DMS 273 (cell line): Measurements from ENCODE around the gene RGR.
A peak's percentile ranks its signal among the peaks of the same experiment; 100 is the strongest.

ENCODE experiments used
- DNase-seq: peaks from one replicate; lab custom pipeline; 2025; ENCODE audit not compliant: unreplicated experiment; lab: John Stamatoyannopoulos, UW

Gene RGR, protein sequence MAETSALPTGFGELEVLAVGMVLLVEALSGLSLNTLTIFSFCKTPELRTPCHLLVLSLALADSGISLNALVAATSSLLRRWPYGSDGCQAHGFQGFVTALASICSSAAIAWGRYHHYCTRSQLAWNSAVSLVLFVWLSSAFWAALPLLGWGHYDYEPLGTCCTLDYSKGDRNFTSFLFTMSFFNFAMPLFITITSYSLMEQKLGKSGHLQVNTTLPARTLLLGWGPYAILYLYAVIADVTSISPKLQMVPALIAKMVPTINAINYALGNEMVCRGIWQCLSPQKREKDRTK

GRCh38 chr10:84244651-84245270, at the start of gene RGR:
RGR (plus strand) TSS chr10:84245053; CDS start chr10:84245091, 38 bp downstream.
- DNase-seq = peak; percentile 62

GRCh38 chr10:84196083-84196482, 48.8 kb upstream of the RGR start:
- DNase-seq = peak; percentile 52

DNA sequence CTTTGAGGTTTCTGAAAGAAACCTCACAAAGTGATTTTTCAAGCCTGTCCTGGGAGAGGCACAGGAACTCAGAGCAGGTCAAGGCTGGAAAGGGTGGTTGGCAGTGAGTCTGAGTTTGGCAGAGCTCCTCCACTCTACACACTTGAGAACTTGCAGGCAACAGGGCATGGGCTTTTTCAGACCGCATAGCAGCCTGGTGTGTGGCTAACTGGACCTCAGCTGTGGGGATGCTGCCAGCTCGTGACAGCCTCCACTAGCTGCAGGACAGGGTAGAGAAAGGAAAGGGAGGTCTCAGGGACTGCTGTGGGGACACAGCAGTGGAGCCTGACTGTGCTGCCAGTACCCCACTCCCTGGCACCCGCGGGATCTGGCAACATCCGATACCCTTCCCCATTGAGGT, 47.9 kb upstream of the RGR start:
- no peak for DNase-seq

DNA sequence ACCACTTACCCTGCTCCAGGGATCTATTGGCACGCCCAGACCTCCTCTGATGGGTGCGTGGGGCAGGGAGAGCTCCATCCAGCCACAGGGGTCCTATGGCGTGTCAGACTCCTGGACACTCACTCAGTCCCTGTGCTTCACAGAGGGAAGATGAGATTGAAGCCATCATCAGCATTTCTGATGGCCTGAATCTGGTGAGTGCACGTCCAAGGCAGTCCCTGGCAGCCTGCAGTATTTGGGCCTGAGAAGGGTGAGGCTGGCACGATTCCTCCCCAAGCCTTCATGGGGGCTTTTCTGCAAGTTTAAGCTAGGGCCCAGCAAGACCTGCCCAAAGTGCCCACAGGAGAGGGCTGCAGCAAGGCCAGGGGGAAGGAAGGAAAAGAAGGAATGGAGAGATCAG, 47.2 kb upstream of the RGR start:
- DNase-seq = no peak

DNA sequence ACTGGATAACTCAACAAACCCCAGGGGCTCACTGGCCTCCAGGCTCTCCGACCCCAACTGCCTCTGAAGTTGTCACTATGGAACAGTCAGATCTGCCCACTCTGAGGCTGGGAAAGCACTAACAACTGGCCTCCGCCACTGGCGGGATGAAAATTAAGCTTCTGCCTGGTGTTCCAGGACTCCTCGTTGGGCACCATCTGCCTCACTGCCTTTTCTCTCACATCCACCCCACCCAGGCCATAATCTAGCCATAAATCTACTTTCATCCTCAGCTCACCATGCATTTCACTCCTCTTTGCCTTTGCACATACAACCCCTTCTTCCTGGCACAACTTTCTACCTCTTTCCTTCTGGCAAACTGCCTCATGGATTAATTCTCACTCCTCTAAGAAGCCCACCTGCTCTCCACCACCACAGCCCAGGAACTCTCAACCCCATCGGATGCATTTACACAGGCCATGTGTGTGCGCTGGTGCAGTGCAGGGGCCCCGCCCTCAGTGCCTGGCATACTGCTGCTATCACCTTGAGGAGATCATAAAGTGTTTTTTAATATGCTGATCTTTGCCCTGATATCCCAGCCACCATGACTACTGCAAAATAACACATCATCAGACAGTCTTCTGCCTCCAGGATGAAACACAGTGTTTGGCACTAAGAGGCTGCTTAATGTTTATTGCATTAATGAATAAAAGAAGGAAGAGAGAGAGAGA, 46.5 kb upstream of the RGR start:
- DNase-seq = peak; percentile 65

- no peak for DNase-seq
Measured at GRCh38 chr10:84200537-84201243, 44.2 kb upstream of the RGR start.

- no peak for DNase-seq
Measured at GRCh38 chr10:84201244-84201606, 43.6 kb upstream of the RGR start.

- DNase-seq = no peak
Measured at GRCh38 chr10:84201682-84202081, 43.2 kb upstream of the RGR start.

DNA sequence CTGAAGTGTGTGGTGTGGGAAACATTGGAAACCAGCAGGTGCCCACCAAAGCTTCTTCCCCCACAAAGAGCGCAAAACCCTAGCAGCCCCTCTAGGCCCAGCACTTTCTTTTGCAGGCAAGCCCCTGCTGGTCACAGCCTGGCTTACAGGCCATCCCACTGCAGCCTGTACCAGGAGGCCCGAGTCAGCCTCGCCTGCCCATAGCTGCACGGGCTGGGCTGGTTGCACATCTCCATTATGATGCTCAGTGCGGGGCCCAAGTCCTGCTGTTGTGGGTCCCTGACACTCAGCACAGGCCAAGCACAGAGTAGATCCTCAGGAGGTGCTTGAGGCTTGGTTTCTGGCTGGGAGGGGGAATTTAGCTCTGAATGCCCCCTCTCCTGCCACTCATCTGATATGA, 42.5 kb upstream of the RGR start:
- DNase-seq = no peak

DNA sequence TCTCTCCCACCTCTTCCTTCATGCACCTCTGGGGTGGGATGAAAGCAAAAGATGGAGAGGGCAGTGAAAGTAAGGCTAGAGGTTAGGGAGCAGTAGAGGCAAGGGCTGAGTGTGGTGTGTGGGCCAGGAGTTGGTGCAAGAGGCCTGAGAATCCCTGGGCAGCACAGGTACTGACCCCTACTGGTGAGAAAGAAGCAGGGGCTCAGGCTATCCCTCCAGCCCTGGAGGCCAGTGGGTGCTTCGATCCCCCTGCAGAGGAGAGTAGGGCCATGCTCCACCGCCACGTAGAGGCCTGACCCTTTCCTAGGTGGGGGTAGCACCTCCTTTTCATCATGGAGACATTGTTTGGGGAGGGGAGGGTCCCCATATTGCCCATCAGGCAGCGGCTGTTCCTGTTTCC, 40.7 kb upstream of the RGR start:
- DNase-seq = peak; percentile 12

GRCh38 chr10:84204610-84205009, 40.2 kb upstream of the RGR start:
- no peak for DNase-seq

DNA sequence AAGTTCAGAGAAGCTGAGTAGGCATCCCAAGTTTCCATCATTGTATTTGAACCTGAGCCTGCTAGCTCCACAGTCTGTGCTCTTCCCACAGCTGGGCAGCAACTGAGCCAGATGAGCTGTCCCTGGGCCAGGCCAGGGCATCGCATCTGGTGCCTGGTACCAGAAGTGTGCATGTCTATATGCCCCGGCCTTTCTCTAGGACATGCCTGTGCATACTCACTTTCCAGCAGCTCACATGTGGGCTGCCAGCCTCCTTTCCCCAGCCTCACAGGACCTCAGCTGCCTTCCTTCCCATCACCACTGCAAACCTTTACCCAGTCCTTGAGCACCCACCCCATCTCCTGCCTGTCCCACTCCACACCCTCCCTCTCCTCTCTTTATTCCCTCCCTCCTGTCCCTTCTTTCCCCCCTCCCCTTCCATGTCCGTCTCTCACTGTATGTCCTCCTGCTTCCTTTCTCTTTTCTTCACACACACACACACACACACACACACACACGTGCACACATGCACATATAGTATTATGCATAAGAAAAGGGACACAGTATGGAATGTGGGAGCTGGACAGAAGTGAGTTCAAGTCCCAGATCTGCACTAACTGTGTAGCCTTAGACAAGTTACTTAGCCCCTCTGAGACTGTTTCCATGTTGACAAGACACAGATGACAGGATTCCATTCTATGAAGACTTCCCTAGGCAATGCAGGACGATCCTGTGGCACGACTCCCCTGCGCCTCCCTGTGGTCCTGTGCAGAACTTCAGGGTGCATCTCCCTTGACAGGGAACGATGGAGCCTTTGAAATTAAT, 39.6 kb upstream of the RGR start:
- peak; percentile 80 for DNase-seq

- DNase-seq = no peak
Measured at GRCh38 chr10:84205853-84206525, 38.9 kb upstream of the RGR start.

DNA sequence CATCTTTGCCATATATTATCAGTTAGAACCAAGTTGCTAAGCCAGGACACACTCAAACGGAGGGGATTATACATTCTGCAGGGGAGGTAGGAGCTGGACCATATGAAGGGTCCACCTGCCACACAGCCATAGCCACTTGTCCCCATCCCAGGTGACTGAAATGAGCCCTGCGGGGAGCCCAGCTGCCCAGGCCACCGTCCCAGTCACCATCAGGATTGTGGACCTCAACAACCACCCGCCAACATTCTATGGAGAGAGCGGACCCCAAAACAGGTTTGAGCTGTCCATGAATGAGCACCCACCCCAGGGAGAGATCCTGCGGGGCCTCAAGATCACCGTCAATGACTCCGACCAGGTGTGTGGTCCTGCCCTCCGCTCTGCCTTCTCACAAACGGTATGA, 36.8 kb upstream of the RGR start:
- DNase-seq = no peak

DNA sequence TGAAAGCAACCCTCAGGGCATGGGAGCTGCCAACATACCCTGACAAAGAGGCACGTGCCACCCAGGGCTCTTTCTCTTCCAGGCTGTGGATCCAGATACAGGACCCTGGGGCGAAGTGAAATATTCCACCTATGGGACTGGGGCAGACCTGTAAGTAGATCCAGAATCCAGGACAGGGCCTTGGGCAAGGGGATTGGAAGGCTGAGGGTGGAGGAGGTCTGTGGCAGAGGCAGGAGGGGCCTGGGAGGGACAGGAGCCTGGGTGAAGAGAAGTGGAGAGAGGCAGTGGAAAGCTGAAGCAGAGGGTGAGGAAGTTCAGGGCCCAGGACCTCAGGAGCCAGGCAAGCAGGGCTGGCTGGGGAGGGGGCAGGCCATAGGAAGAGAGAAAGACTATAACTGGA, 33.3 kb upstream of the RGR start:
- DNase-seq = no peak

DNA sequence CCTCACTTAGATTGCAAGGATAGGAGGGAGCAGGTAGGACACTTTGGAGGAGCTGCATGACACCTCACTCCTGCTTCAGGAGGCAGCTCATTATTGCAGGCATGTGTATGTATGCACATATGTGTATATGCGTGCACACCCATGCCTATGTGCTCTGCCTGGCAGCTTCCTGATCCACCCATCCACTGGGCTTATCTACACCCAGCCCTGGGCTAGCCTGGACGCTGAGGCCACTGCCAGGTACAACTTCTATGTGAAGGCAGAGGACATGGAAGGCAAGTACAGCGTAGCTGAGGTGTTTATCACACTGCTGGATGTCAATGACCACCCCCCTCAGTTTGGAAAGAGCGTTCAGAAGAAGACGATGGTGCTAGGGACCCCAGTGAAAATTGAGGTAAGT, 32.8 kb upstream of the RGR start:
- DNase-seq = no peak

- DNase-seq = no peak
Measured at GRCh38 chr10:84213076-84213475, 31.8 kb upstream of the RGR start.

DNA sequence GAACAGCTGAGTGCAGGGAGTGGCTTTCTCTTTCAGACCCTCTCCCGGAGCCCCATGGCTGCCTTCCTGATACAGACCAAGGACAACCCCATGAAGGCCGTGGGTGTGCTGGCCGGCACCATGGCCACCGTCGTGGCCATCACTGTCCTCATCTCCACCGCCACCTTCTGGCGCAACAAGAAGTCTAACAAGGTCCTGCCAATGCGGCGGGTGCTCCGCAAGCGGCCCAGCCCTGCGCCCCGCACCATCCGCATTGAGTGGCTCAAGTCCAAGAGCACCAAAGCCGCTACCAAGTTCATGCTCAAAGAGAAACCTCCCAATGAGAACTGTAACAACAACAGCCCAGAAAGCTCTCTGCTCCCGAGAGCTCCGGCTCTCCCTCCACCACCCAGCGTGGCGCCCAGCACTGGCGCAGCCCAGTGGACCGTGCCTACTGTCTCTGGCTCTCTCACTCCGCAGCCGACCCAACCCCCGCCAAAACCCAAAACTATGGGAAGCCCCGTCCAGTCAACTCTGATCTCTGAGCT, 30.7 kb upstream of the RGR start:
- DNase-seq = no peak

DNA sequence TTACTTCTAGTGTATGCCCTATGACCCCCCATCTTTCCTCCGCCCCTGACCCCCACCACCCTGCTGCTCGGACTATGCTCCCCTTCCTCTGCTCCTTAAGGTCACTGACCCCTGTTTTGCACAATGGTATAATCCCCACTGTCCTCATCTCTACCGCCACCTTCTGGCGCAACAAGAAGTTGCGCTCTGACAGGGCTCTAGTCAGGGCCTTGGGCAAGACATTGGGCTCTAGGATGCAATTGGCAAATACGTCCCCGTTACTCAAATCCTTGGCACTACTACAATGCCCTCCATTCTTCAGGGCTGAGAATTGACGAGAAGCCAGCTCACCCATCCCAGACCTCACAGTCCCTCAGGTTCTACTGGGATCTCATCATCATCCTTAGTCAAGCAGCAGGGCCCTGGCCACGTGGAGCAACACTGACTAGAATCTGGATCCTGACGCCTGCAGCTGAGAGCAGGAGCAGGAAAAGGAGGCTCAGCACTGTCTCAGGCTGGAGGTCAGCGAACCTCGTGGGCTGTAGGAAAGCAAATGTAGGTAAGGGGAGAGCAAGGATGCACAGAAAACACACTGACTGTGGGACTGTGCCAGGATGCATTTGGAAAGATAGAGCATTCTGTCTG, 30.1 kb upstream of the RGR start:
- DNase-seq = peak; percentile 25

- no peak for DNase-seq
Measured at GRCh38 chr10:84216834-84217233, 28.0 kb upstream of the RGR start.
